ENCODE data around the gene ARNT2. TPM values are rescaled to one million over a fixed set of nuclear protein-coding genes. Genes with fewer than 3 reads are reported as not detected.

ARNT2 gene
- total RNA-seq, 2 experiments from 2014 or later = 0.34 TPM; not detected in 1

DNA sequence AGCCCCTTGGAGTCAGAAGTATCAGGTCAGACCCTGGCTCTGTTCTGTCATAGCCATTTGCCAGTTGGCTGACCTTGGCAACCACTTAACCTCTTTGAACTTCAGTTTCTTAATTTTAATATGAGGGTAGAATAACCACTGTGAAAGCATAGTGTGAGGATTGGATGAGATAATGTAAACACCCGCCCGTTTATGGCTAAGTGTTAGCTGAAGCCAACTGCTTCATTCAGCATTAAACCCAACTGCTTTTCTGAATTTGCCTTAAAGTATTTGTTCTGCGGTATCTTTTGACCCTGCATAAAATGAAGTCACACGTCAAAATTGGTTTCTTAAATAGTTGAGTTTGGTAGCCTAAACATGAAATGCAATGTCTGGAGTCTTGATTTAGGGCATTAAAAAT is 169.4 kb downstream of the ARNT2 start:
- intact Hi-C loops (cut with micrococcal nuclease) = no loop called here
- Mint-ChIP-seq H3K27me3 (peaks cover 1% of the 10 kb centered on the region), H3K9me3 (no peaks in the 10 kb centered on the region), H3K4me3 (no peak overlapping the region), H3K27ac (no peak overlapping the region), H3K4me1 (ENCODE audit: low read depth) (no peaks in the 10 kb centered on the region), H3K36me3 (ENCODE audit: low read depth) (no peaks in the 10 kb centered on the region)
- no peak for ATAC-seq
- POLR2A ChIA-PET = no interaction called here
- no peak for DNase-seq
- TF ChIP-seq, protein P1, sequence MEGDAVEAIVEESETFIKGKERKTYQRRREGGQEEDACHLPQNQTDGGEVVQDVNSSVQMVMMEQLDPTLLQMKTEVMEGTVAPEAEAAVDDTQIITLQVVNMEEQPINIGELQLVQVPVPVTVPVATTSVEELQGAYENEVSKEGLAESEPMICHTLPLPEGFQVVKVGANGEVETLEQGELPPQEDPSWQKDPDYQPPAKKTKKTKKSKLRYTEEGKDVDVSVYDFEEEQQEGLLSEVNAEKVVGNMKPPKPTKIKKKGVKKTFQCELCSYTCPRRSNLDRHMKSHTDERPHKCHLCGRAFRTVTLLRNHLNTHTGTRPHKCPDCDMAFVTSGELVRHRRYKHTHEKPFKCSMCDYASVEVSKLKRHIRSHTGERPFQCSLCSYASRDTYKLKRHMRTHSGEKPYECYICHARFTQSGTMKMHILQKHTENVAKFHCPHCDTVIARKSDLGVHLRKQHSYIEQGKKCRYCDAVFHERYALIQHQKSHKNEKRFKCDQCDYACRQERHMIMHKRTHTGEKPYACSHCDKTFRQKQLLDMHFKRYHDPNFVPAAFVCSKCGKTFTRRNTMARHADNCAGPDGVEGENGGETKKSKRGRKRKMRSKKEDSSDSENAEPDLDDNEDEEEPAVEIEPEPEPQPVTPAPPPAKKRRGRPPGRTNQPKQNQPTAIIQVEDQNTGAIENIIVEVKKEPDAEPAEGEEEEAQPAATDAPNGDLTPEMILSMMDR (IDR thresholded peaks at IDR 0.05) = no peak
- CTCF ChIA-PET = interaction anchor here (0.6 kb wide), 1 partner anchor 400 kb away, joined by 3 read pairs; no protein-coding TSS in a partner anchor

DNA sequence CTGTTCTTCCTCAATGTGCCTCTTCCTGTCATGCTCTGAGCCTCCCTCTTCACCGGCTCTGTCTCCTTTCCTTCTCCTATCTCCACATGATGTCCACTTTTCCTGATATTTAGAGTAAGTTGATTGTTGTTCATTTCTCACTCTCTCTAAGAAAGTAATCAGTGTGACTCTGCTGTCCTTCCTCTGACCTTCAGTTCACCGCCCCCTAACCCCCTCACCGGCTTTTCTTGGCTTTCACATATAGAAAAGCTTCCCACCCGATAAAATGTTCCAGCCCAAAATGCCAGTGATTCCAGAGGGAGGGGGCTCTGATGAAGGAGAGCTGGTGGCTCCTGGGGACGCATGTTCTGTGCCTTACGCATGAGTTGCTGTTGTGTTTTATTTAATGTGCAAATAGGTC is 170.4 kb downstream of the ARNT2 start:
- Mint-ChIP-seq H3K27ac (no peak overlapping the region), H3K36me3 (ENCODE audit: low read depth) (no peaks in the 10 kb centered on the region), H3K9me3 (no peaks in the 10 kb centered on the region), H3K27me3 (no peaks in the 10 kb centered on the region), H3K4me1 (ENCODE audit: low read depth) (no peaks in the 10 kb centered on the region), H3K4me3 (no peak overlapping the region)
- ATAC-seq (no peak), DNase-seq (no peak)
- intact Hi-C loops (cut with micrococcal nuclease) = no loop called here
- TF ChIP-seq, protein P1 (IDR thresholded peaks at IDR 0.05) = no peak
- POLR2A ChIA-PET = no interaction called here
- CTCF ChIA-PET = interaction anchor here (0.8 kb wide), 1 partner anchor 26 kb away, joined by 3 read pairs; no protein-coding TSS in a partner anchor

DNA sequence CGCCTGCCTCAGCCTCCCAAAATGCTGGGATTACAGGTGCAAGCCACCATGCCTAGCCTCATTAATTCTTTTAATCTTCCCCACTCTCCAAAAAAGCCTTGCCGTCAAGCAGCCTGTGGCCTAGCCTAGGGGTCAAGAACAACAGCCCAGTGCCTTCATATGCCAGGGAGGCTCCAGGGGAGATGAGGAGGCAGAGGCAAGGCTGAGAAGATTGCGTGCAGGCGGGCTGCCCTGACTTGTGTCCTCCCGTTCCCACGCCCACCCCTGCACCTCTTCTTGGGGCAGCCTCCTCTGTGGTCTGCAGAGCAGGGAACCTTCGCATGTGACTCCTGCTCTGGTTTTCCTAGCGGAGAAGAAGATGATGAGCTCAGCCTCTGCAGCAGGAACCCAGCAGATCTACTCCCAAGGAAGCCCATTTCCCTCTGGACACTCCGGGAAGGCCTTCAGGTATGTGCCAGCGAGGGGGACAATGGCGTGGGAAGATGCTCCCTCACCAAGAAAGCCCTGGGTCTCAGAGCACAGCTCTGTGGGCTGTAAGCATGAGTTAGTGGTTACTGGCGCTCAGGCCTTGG is 172.4 kb downstream of the ARNT2 start:
- no peaks in the 10 kb centered on the region for H3K27me3 Mint-ChIP-seq
- CTCF ChIA-PET = no interaction called here
- no peak overlapping the region for H3K27ac Mint-ChIP-seq
- ATAC-seq (no peak), DNase-seq (no peak)
- TF ChIP-seq, protein P1 (IDR thresholded peaks at IDR 0.05) = no peak
- no peaks in the 10 kb centered on the region for H3K9me3 Mint-ChIP-seq
- intact Hi-C loops (cut with micrococcal nuclease) = no loop called here
- H3K4me1 Mint-ChIP-seq (ENCODE audit: low read depth) = peaks cover 2% of the 10 kb centered on the region
- no peak overlapping the region for H3K4me3 Mint-ChIP-seq
- POLR2A ChIA-PET = no interaction called here
- H3K36me3 Mint-ChIP-seq (ENCODE audit: low read depth) = no peaks in the 10 kb centered on the region

DNA sequence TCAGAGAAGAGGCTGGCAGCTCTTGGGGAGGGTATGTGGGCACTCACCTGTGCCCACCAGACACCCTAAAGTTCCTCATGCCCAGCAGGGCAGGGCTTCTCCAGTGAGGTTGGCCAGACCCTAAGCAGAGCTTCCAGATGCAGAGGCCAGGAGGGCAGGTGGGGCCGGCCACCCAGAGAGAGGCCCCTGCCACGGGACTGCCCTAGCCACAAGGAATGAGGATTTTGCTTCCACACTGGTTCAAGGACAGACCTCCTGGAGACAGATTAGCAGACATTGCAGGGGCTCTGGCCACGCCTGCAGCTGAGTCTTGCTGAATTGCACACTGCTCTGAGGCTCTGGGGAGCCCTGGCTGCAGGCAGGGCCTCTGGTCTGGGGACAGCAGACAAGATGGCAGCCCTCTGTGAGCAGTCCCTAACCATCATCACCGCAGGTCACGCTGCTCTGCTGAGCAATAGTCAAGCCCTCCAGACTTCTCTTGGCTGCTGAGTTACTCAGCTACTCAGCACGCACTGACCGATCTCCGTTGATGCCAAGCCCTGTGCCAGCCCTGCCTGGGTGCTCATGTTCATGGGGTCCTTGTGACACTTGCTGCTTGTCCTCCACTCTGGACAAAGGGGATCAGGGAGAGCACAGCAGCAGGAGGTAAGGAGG is 173.5 kb downstream of the ARNT2 start:
- no peaks in the 10 kb centered on the region for H3K27me3 Mint-ChIP-seq

DNA sequence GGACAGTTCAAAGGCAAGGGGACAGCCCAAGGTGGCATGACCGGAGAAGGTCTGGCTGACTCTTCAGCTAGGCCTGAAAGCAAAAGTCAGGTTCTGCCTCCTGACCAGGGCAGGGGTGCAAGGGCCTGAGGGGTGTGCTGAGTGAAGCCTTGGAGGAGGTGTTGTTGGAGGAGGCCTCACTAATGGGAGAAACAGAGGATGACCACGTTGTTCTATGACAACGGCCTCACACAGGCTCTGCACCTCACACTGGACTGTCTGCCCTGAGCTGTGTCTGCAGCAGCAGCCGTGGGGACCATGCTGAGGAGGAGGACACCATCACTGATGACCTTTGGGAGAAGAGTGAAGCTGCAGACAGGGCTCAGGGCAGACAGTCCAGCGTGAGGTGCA is 174.0 kb downstream of the ARNT2 start:
- Mint-ChIP-seq H3K27ac (no peak overlapping the region), H3K4me1 (ENCODE audit: low read depth) (peaks cover 2% of the 10 kb centered on the region), H3K9me3 (no peaks in the 10 kb centered on the region), H3K27me3 (no peaks in the 10 kb centered on the region), H3K4me3 (no peak overlapping the region), H3K36me3 (ENCODE audit: low read depth) (no peaks in the 10 kb centered on the region)
- DNase-seq (no peak), ATAC-seq (no peak)
- TF ChIP-seq, protein P1 (IDR thresholded peaks at IDR 0.05) = no peak
- ChIA-PET CTCF (no interaction called here), POLR2A (no interaction called here)
- intact Hi-C loops (cut with micrococcal nuclease) = no loop called here

More for the DNA sequence above, 173.5 kb downstream of the ARNT2 start:
- H3K4me1 Mint-ChIP-seq (ENCODE audit: low read depth) = peaks cover 2% of the 10 kb centered on the region
- no peak overlapping the region for H3K27ac Mint-ChIP-seq
- ChIA-PET CTCF (no interaction called here), POLR2A (no interaction called here)
- intact Hi-C loops (cut with micrococcal nuclease) = no loop called here
- H3K9me3 Mint-ChIP-seq = no peaks in the 10 kb centered on the region
- DNase-seq = no peak
- H3K4me3 Mint-ChIP-seq = no peak overlapping the region
- H3K36me3 Mint-ChIP-seq (ENCODE audit: low read depth) = no peaks in the 10 kb centered on the region
- TF ChIP-seq, protein P1 (IDR thresholded peaks at IDR 0.05) = no peak
- no peak for ATAC-seq

All from activated CD8-positive, alpha-beta T cell treated with anti-CD3 and anti-CD28 coated beads for 36 hours (primary cell).